Transverse colon (tissue), 4 donors: ENCODE data around the gene NBL1. TPM values are rescaled to one million over a fixed set of nuclear protein-coding genes. Genes with fewer than 3 reads are reported as not detected.

Experiments used
- DNase-seq: peaks from one replicate; pipeline ENCODE4 v3.0.0-alpha.2; 2019
- H3K27ac ChIP-seq, 4 donors: fragments of 200-600 bp; sonication (generic); 2 replicates each; pipeline ENCODE4 v1.5.1; 2016 to 2018; ENCODE audit warnings: inconsistent platforms in 4 of 4
- H3K27me3 ChIP-seq: fragments of 200-600 bp; sonication (generic); 2 replicates; pipeline ENCODE4 v1.5.1; 2017; ENCODE audit warnings: inconsistent platforms
- H3K36me3 ChIP-seq, 4 donors: fragments of 200-600 bp; sonication (generic); 2 replicates each; pipeline ENCODE4 v1.5.1; 2017 to 2019; ENCODE audit warnings: inconsistent platforms in 4 of 4
- H3K4me1 ChIP-seq, 4 donors: fragments of 200-600 bp; sonication (generic); 2 replicates each; pipeline ENCODE4 v1.5.1; 2017 to 2020; ENCODE audit warnings: inconsistent platforms in 4 of 4
- H3K4me3 ChIP-seq, 4 donors: fragments of 200-600 bp; sonication (generic); 1 replicate in 1 of 4; 2 replicates in 3 of 4; pipeline versions ENCODE4 v1.5.1 to v1.6.1; 2017 to 2019; ENCODE audit warnings: inconsistent platforms in 4 of 4
- H3K9me3 ChIP-seq, 2 donors: fragments of 200-600 bp; sonication (generic); 2 replicates each; pipeline ENCODE4 v1.5.1; 2017 to 2019; ENCODE audit warnings: inconsistent platforms in 2 of 2
- EP300 ChIP-seq: sonication (generic); formaldehyde crosslinking; IDR thresholded peaks from one replicate; pipeline ENCODE4 v1.6.1; 2017; ENCODE audit warnings: antibody characterized with exemption, low read depth
- POLR2A ChIP-seq: fragments of 450-650 bp; IDR thresholded peaks from one replicate; pipeline ENCODE4 v1.6.1; 2016; ENCODE audit warnings: antibody characterized with exemption, mild to moderate bottlenecking, moderate library complexity
- POLR2AphosphoS5 ChIP-seq, 3 donors: sonication (generic); formaldehyde crosslinking; IDR thresholded peaks; one replicate each; pipeline ENCODE4 v1.6.1; 2016; ENCODE audit warnings: antibody characterized with exemption in 3 of 3
- WGBS, 2 donors: methylation state at CpG; one replicate each; pipeline ENCODE4 v1.1.5; 2018; ENCODE audit warnings: low coverage in 1 of 2; 5-methylcytosine and 5-hydroxymethylcytosine counted together
- in situ Hi-C, 4 donors: fragments of 200-750 bp; cut with MboI; loops; one replicate each; pipeline versions ENCODE4 v1.15.0 to v1.15.1; 2017; ENCODE audit warnings: low sequenced_read_pairs in 3 of 4, low pct_ligation_motif_present in 1 of 4, low pct_unique_long_range_greater_than_20kb in 1 of 4
- intact Hi-C: fragments of 100-400 bp; cut with DNase I; formaldehyde crosslinking; loops from one replicate; pipeline ENCODE4 v1.15.1; 2023; ENCODE audit warnings: low total_unique reads
- total RNA-seq, 4 donors: library from RNA; depleted of rRNA; stranded (reverse); fragments of >200 nt; gene quantifications; one replicate each; pipeline ENCODE4 v1.1.0, GENCODE V29; 2016
- TF ChIP-seq, protein P1 (sequence below), 5 experiments: fragments of 200-600 bp in 3 of 5; fragments of 450-650 bp in 2 of 5; sonication (generic) in 3 of 5; IDR thresholded peaks; 1 replicate in 2 of 5; 2 replicates in 3 of 5; pipeline ENCODE4 v1.5.1; 2016 to 2017; ENCODE audit warnings: antibody characterized with exemption in 5 of 5, inconsistent platforms in 3 of 5, mild to moderate bottlenecking in 2 of 5, moderate library complexity in 1 of 5

The NBL1 gene
- total RNA-seq, 4 donors from 2014 or later = 122 to 238 (median 204) TPM

DNA sequence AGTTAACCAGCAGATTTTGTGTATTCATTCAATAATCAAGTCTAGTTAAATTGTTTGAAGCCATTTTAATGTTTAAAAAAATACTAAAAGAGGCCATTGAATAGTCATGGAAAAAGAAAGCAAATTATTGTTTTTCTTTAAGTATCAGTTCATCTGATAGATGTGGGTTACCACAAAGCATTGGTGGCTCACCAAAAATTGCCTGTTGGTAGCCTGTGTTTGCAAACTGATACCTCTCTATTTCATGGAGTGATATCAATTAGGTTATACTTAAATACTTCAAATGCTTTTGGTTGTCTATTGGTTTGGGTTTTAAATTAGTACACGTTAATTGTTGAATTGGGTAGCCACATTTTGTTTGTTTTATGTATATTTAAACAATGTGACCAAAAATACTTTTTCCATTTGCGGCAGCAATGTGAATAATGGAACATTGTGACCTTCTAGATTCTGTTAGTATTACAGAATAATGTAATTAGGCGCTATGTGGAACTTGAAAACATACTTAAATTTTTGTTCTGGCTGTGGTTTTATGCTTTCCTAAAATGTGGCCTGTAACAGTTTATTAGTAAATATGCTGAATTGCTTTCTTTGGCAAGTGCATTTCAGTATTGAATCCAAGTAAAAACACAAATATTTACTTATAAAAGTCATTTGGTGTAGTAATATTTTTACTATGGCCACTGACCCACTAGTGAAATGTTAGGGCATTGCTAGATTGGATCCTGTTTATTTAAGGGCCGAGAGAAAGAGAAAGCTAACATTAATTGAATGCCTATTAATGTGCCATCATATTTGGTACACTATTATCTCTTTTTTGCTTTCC lies 37.1 kb upstream of the NBL1 start:
- 55 to 62% methylated on average over 4 of the region's 4 CpGs for WGBS, 2 donors
- peak overlapping the region; percentile 48 to 59 (median 58) for H3K27ac ChIP-seq
- H3K36me3 ChIP-seq = no peaks in the 10 kb centered on the region
- H3K4me1 ChIP-seq = peaks cover 8 to 86% (median 45%) of the 10 kb centered on the region in 4 donors
- in situ Hi-C loops = no loop called here
- no peak overlapping the region for H3K4me3 ChIP-seq
- H3K27me3 ChIP-seq = no peaks in the 10 kb centered on the region
- intact Hi-C loops = no loop called here
- no peaks in the 10 kb centered on the region for H3K9me3 ChIP-seq
- TF ChIP-seq POLR2AphosphoS5 (IDR thresholded peaks at IDR 0.05) (no peak), POLR2A (no peak), EP300 (no peak)
- TF ChIP-seq, protein P1, sequence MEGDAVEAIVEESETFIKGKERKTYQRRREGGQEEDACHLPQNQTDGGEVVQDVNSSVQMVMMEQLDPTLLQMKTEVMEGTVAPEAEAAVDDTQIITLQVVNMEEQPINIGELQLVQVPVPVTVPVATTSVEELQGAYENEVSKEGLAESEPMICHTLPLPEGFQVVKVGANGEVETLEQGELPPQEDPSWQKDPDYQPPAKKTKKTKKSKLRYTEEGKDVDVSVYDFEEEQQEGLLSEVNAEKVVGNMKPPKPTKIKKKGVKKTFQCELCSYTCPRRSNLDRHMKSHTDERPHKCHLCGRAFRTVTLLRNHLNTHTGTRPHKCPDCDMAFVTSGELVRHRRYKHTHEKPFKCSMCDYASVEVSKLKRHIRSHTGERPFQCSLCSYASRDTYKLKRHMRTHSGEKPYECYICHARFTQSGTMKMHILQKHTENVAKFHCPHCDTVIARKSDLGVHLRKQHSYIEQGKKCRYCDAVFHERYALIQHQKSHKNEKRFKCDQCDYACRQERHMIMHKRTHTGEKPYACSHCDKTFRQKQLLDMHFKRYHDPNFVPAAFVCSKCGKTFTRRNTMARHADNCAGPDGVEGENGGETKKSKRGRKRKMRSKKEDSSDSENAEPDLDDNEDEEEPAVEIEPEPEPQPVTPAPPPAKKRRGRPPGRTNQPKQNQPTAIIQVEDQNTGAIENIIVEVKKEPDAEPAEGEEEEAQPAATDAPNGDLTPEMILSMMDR (IDR thresholded peaks at IDR 0.05) = no peak
- DNase-seq = no peak

GRCh38 chr1:19608232-19608631 lies 35.9 kb upstream of the NBL1 start:
- WGBS, 2 donors = 91 to 100% methylated on average over 2 to 12 of the region's 12 CpGs
- peaks cover 8 to 90% (median 52%) of the 10 kb centered on the region in 4 donors for H3K4me1 ChIP-seq
- no peak for DNase-seq
- no peak overlapping the region for H3K4me3 ChIP-seq
- no peaks in the 10 kb centered on the region for H3K27me3 ChIP-seq
- H3K36me3 ChIP-seq = no peaks in the 10 kb centered on the region
- H3K27ac ChIP-seq = peak overlapping the region; percentile 48 to 59 (median 58)
- intact Hi-C loops (no loop called here), in situ Hi-C loops (no loop called here)
- TF ChIP-seq EP300 (no peak), POLR2AphosphoS5 (IDR thresholded peaks at IDR 0.05) (no peak), POLR2A (no peak)
- TF ChIP-seq, protein P1 (IDR thresholded peaks at IDR 0.05) = no peak
- no peaks in the 10 kb centered on the region for H3K9me3 ChIP-seq

GRCh38 chr1:19610282-19610981 lies 33.7 kb upstream of the NBL1 start:
- in situ Hi-C loops (no loop called here), intact Hi-C loops (no loop called here)
- TF ChIP-seq, protein P1 (IDR thresholded peaks at IDR 0.05) = no peak
- TF ChIP-seq POLR2A (no peak), EP300 (no peak), POLR2AphosphoS5 (IDR thresholded peaks at IDR 0.05) (no peak)
- Histone ChIP-seq H3K36me3 (no peaks in the 10 kb centered on the region), H3K27me3 (no peaks in the 10 kb centered on the region), H3K27ac (peak overlapping the region; percentile 47 to 79 (median 66)), H3K4me3 (no peak overlapping the region), H3K4me1 (peaks cover 21 to 93% (median 65%) of the 10 kb centered on the region in 4 donors), H3K9me3 (no peaks in the 10 kb centered on the region)
- 29 to 40% methylated on average over 3 to 8 of the region's 8 CpGs for WGBS, 2 donors
- no peak for DNase-seq

- H3K4me3 ChIP-seq = peak overlapping the region in 1 of 4 donors; percentile 10
- no peaks in the 10 kb centered on the region for H3K9me3 ChIP-seq
- peak overlapping the region; percentile 79 to 85 (median 82) for H3K27ac ChIP-seq
These were observed 31.6 kb upstream of the NBL1 start for GRCh38 chr1:19612530-19612929.

More at GRCh38 chr1:19612530-19612929, 31.6 kb upstream of the NBL1 start:
- DNase-seq = peak; percentile 36
- intact Hi-C loops (no loop called here), in situ Hi-C loops (no loop called here)
- WGBS, 2 donors = 40 to 53% methylated on average over 2 to 5 of the region's 5 CpGs
- Histone ChIP-seq H3K27me3 (no peaks in the 10 kb centered on the region), H3K36me3 (no peaks in the 10 kb centered on the region), H3K4me1 (peaks cover 29 to 93% (median 60%) of the 10 kb centered on the region in 4 donors)
- TF ChIP-seq POLR2A (no peak), POLR2AphosphoS5 (IDR thresholded peaks at IDR 0.05) (no peak), EP300 (no peak)
- TF ChIP-seq, protein P1 (IDR thresholded peaks at IDR 0.05) = no peak
